Mesenchymal stem cell (in vitro differentiated cells and primary cell): ENCODE data around the gene NAPG.

Experiments
- DNase-seq: peaks from one replicate; pipeline ENCODE4 v3.0.0-alpha.2; 2013
- H2AFZ ChIP-seq: one replicate; pipeline ENCODE4 v1.6.1; 2013; ENCODE audit warnings: low read depth, mild to moderate bottlenecking, control low read depth, inconsistent platforms, low read length, moderate library complexity
- H2AK5ac ChIP-seq: 2 replicates; pipeline ENCODE4 v1.6.1; 2013; ENCODE audit warnings: low read length, moderate library complexity, mild to moderate bottlenecking, inconsistent platforms; ENCODE audit not compliant: severe bottlenecking
- H2BK120ac ChIP-seq: one replicate; pipeline ENCODE4 v1.6.1; 2013; ENCODE audit warnings: low read depth, mild to moderate bottlenecking, inconsistent platforms, low read length, moderate library complexity
- H2BK12ac ChIP-seq, 2 experiments: one replicate each; pipeline ENCODE4 v1.6.1; 2013; ENCODE audit warnings: inconsistent platforms in 2 of 2, low read length in 2 of 2, mild to moderate bottlenecking in 2 of 2, moderate library complexity in 2 of 2, control low read depth in 1 of 2
- H2BK15ac ChIP-seq: one replicate; pipeline ENCODE4 v1.6.1; 2013; ENCODE audit warnings: mild to moderate bottlenecking, low read depth, inconsistent platforms; ENCODE audit not compliant: poor library complexity, severe bottlenecking
- H2BK5ac ChIP-seq: 2 replicates; pipeline ENCODE4 v1.6.1; 2013; ENCODE audit warnings: low read depth, mild to moderate bottlenecking, low read length, control low read depth, inconsistent platforms; ENCODE audit not compliant: poor library complexity, severe bottlenecking
- H3K14ac ChIP-seq, 2 experiments: one replicate each; pipeline ENCODE4 v1.6.1; 2013; ENCODE audit warnings: inconsistent platforms in 2 of 2, low read length in 2 of 2, control low read depth in 1 of 2, mild to moderate bottlenecking in 1 of 2, moderate library complexity in 1 of 2
- H3K18ac ChIP-seq, 2 experiments: one replicate each; pipeline ENCODE4 v1.6.1; 2013; ENCODE audit warnings: inconsistent platforms in 2 of 2, low read length in 2 of 2, control low read depth in 1 of 2, low read depth in 1 of 2, mild to moderate bottlenecking in 1 of 2
- H3K23ac ChIP-seq, 2 experiments: one replicate each; pipeline ENCODE4 v1.6.1; 2013; ENCODE audit warnings: inconsistent platforms in 2 of 2, low read length in 2 of 2, mild to moderate bottlenecking in 2 of 2, moderate library complexity in 2 of 2, control low read depth in 1 of 2
- H3K27ac ChIP-seq: 2 replicates; pipeline ENCODE4 v1.5.1; 2013; ENCODE audit warnings: mild to moderate bottlenecking, moderate library complexity, low read length, control low read depth, inconsistent platforms; ENCODE audit not compliant: poor library complexity, severe bottlenecking
- H3K27me3 ChIP-seq, 2 experiments: 2 replicates each; pipeline versions ENCODE4 v1.6.1 to v1.7.0; 2013; ENCODE audit warnings: low read length in 2 of 2, mild to moderate bottlenecking in 2 of 2, moderate library complexity in 2 of 2, control low read depth in 1 of 2, inconsistent platforms in 1 of 2; ENCODE audit not compliant: control insufficient read depth in 1 of 2, insufficient read depth in 1 of 2
- H3K36me3 ChIP-seq, 2 experiments: 2 replicates each; pipeline versions ENCODE4 v1.6.1 to v1.7.0; 2013; ENCODE audit warnings: low read length in 2 of 2, control low read depth in 1 of 2, inconsistent platforms in 1 of 2, low read depth in 1 of 2, mild to moderate bottlenecking in 1 of 2; ENCODE audit not compliant: insufficient read depth in 2 of 2, control insufficient read depth in 1 of 2
- H3K4ac ChIP-seq, 2 experiments: one replicate each; pipeline ENCODE4 v1.6.1; 2013; ENCODE audit warnings: inconsistent platforms in 2 of 2, low read length in 2 of 2, mild to moderate bottlenecking in 2 of 2, moderate library complexity in 2 of 2, control low read depth in 1 of 2, low read depth in 1 of 2
- H3K4me1 ChIP-seq: 2 replicates; pipeline ENCODE4 v1.6.1; 2013; ENCODE audit warnings: low read depth, low read length, control low read depth; ENCODE audit not compliant: control insufficient read depth, insufficient read depth
- H3K4me2 ChIP-seq: 2 replicates; pipeline ENCODE4 v1.6.1; 2013; ENCODE audit warnings: low read length, mild to moderate bottlenecking, inconsistent platforms; ENCODE audit not compliant: poor library complexity, severe bottlenecking
- H3K4me3 ChIP-seq, 2 experiments: 2 replicates each; pipeline versions ENCODE4 v1.5.1 to v1.7.0; 2013; ENCODE audit warnings: low read length in 2 of 2, mild to moderate bottlenecking in 2 of 2, control low read depth in 1 of 2, low read depth in 1 of 2; ENCODE audit not compliant: insufficient read depth in 1 of 2
- H3K79me1 ChIP-seq: replicated peaks from 2 replicates; pipeline ENCODE4 v1.6.1; 2013; ENCODE audit warnings: mild to moderate bottlenecking, control low read depth, low read length, inconsistent platforms; ENCODE audit not compliant: poor library complexity, severe bottlenecking
- H3K9ac ChIP-seq: 2 replicates; pipeline ENCODE4 v1.7.0; 2013; ENCODE audit warnings: mild to moderate bottlenecking, low read length, moderate library complexity
- H3K9me3 ChIP-seq: 2 replicates; pipeline ENCODE4 v1.7.0; 2013; ENCODE audit warnings: mild to moderate bottlenecking, low read length; ENCODE audit not compliant: control insufficient read depth
- H4K8ac ChIP-seq: one replicate; pipeline ENCODE4 v1.6.1; 2013; ENCODE audit warnings: inconsistent platforms, mild to moderate bottlenecking, low read length, moderate library complexity
- H4K91ac ChIP-seq: one replicate; pipeline ENCODE4 v1.6.1; 2013; ENCODE audit warnings: mild to moderate bottlenecking, low read length, inconsistent platforms
- WGBS: methylation state at CpG from one replicate; pipeline ENCODE4 v1.1.7; 2013; ENCODE audit warnings: mixed read lengths; 5-methylcytosine and 5-hydroxymethylcytosine counted together

NAPG gene

GRCh38 chr18:10543277-10543676 lies 17.4 kb downstream of the NAPG start:
- Histone ChIP-seq H3K4ac (no peak overlapping the region), H3K9me3 (no peaks in the 10 kb centered on the region), H3K27me3 (no peaks in the 10 kb centered on the region), H2BK120ac (no peak overlapping the region), H3K79me1 (peaks cover 35% of the 10 kb centered on the region), H3K4me2 (no peak overlapping the region), H3K36me3 (peaks cover 35 to 96% of the 10 kb centered on the region in 2 experiments), H3K18ac (no peak overlapping the region), H3K23ac (no peak overlapping the region), H2AK5ac (no peak overlapping the region), H3K9ac (no peak overlapping the region), H4K91ac (no peak overlapping the region), H4K8ac (no peak overlapping the region), H2AFZ (no peak overlapping the region), H3K27ac (no peak overlapping the region), H3K14ac (no peak overlapping the region), H2BK12ac (no peak overlapping the region), H3K4me3 (no peak overlapping the region), H2BK15ac (no peak overlapping the region), H3K4me1 (no peaks in the 10 kb centered on the region), H2BK5ac (no peak overlapping the region)
- DNase-seq = peak; percentile 38

- no peak overlapping the region for H2BK12ac ChIP-seq
- no peak overlapping the region for H3K18ac ChIP-seq
Observed at GRCh38 chr18:10544093-10544748, 18.4 kb downstream of the NAPG start.

DNA sequence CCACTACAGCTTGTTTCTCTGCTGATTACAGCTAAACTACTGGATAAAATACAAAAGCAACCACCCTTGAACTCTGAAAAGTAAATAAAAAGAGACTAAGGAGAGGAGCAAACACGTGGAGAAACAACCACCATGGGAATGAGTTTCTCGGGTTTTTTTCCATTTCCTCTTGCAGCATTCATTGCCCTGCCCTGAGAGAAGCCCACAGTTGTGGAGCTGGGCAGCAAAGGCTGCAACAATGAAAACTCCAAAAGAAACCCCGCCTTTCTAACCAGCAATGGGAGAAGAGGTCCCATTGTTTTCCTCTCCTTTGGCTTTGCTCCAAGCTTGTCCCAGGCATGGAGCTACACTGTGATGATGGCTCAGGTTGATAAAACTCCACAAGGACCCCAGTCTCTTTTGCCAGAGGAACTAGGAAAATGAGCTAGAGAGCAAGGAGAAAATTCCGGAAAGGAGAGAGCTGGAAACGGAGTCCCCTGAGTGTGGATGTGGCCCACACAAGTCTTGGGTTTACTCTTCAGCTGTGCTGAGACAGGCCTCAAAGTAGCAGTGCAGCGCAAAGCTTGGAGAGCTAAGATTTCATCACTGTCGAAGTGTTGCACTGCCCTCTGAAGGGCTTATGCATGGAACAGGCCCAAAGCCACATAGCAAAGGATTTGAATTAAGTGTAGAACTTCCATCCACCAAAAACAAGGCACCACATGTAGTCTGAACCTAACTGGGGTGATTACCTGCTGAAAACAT lies 20.9 kb downstream of the NAPG start:
- 94% methylated on average over 7 of the region's 7 CpGs for WGBS
- no peak overlapping the region for H4K91ac ChIP-seq
- H3K4me3 ChIP-seq = no peak overlapping the region
- H3K4me2 ChIP-seq = no peak overlapping the region
- peaks cover 30% of the 10 kb centered on the region for H3K79me1 ChIP-seq
- no peak overlapping the region for H3K23ac ChIP-seq
- no peaks in the 10 kb centered on the region for H3K27me3 ChIP-seq
- no peak overlapping the region for H3K4ac ChIP-seq
- no peak overlapping the region for H2BK15ac ChIP-seq
- no peaks in the 10 kb centered on the region for H3K9me3 ChIP-seq
- H2AK5ac ChIP-seq = no peak overlapping the region
- H3K9ac ChIP-seq = no peak overlapping the region
- no peaks in the 10 kb centered on the region for H3K4me1 ChIP-seq
- DNase-seq = no peak
- no peak overlapping the region for H4K8ac ChIP-seq
- no peak overlapping the region for H3K27ac ChIP-seq
- H2AFZ ChIP-seq = no peak overlapping the region
- peaks cover 35 to 96% of the 10 kb centered on the region in 2 experiments for H3K36me3 ChIP-seq
- H2BK5ac ChIP-seq = no peak overlapping the region
- no peak overlapping the region for H2BK120ac ChIP-seq
- H3K18ac ChIP-seq = no peak overlapping the region
- no peak overlapping the region for H2BK12ac ChIP-seq
- no peak overlapping the region for H3K14ac ChIP-seq

More at GRCh38 chr18:10544093-10544748, 18.4 kb downstream of the NAPG start:
- no peak overlapping the region for H2AFZ ChIP-seq
- H3K4me1 ChIP-seq = no peaks in the 10 kb centered on the region
- H2BK120ac ChIP-seq = no peak overlapping the region
- H3K27ac ChIP-seq = no peak overlapping the region
- H2AK5ac ChIP-seq = no peak overlapping the region
- H3K23ac ChIP-seq = peak overlapping the region in 1 of 2 experiments; percentile 48
- no peak overlapping the region for H4K8ac ChIP-seq
- 92% methylated on average over 8 of the region's 9 CpGs for WGBS
- H3K79me1 ChIP-seq = peaks cover 35% of the 10 kb centered on the region
- H3K9ac ChIP-seq = no peak overlapping the region
- no peak overlapping the region for H3K4me3 ChIP-seq
- no peak for DNase-seq
- no peak overlapping the region for H3K14ac ChIP-seq
- no peak overlapping the region for H2BK5ac ChIP-seq
- H3K9me3 ChIP-seq = no peaks in the 10 kb centered on the region
- no peaks in the 10 kb centered on the region for H3K27me3 ChIP-seq
- H3K4ac ChIP-seq = no peak overlapping the region
- H3K36me3 ChIP-seq = peaks cover 39 to 96% of the 10 kb centered on the region in 2 experiments
- H4K91ac ChIP-seq = no peak overlapping the region
- H2BK15ac ChIP-seq = no peak overlapping the region
- no peak overlapping the region for H3K4me2 ChIP-seq

DNA sequence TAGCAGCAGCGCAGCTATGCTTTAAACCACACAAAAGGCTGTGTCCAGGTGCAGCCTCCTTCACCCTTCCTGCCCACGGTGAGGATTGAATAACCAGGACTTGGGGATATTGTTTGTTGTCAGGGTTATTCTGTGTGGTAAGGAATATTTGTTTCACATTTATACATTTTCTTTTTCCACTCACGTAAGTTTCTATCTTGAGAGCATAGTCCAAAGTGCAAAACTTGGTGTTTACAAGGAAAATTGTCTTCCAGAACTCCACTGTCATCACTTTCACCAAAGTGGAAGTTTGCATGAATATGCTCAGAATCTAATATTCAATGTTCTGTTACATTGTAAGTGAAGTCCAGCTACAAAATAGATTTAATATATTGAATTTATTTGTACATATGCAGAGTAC lies 26.4 kb downstream of the NAPG start:
- H3K4me1 ChIP-seq = no peaks in the 10 kb centered on the region
- H2AFZ ChIP-seq = no peak overlapping the region
- H2BK15ac ChIP-seq = no peak overlapping the region
- no peak overlapping the region for H2BK5ac ChIP-seq
- peaks cover 13% of the 10 kb centered on the region for H3K79me1 ChIP-seq
- no peak overlapping the region for H3K27ac ChIP-seq
- no peak overlapping the region for H3K14ac ChIP-seq
- no peak overlapping the region for H4K91ac ChIP-seq
- H3K4me2 ChIP-seq = no peak overlapping the region
- no peak overlapping the region for H2BK120ac ChIP-seq
- H3K4ac ChIP-seq = no peak overlapping the region
- peaks cover 38 to 97% of the 10 kb centered on the region in 2 experiments for H3K36me3 ChIP-seq
- no peaks in the 10 kb centered on the region for H3K27me3 ChIP-seq
- H3K23ac ChIP-seq = no peak overlapping the region
- no peak overlapping the region for H3K9ac ChIP-seq
- H2BK12ac ChIP-seq = no peak overlapping the region
- H3K9me3 ChIP-seq = no peaks in the 10 kb centered on the region
- 100% methylated on average over 2 of the region's 3 CpGs for WGBS
- H3K18ac ChIP-seq = no peak overlapping the region
- no peak for DNase-seq
- H3K4me3 ChIP-seq = no peak overlapping the region
- no peak overlapping the region for H4K8ac ChIP-seq
- no peak overlapping the region for H2AK5ac ChIP-seq
